ENCODE measurements around the gene SH3BP5. TPM values are rescaled to one million over a fixed set of nuclear protein-coding genes. Genes with fewer than 3 reads are reported as not detected.
"Not testable (repeated sequence)": the region's sequence is repeated elsewhere in the genome, so short reads cannot be mapped to it uniquely, and the experiment has no call there.

SH3BP5 gene
- polyA plus RNA-seq, 1 experiment = 30.9 TPM

DNA sequence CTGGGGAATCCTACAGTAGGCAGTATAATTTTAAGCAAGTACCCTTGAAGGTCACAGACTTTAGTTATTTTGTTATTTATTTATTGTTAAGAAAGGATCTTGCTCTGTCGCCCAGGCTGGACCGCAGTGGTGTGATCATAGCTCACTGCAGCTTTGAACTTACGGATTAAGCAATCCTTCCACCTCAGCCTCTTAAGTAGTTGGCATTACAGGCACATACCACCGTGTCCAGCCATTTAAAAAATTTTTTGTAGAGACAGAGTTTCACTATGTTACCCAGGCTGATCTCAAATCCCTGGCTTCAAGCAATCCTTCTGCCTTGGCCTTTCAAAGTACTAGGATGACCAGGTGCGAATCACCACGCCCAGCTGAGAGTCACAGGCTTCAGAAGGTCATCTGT is 22.1 kb upstream of the SH3BP5 start:
- CTCF ChIA-PET = interaction anchor here (1.2 to 1.7 kb wide), 4 partner anchors 22 to 87 kb away, joined by 3 to 8 read pairs (median 4); partner anchors contain the start of gene SH3BP5
- Histone ChIP-seq H3K4me3 (ENCODE audit: low read depth, low read length) (no peak overlapping the region), H3K27me3 (ENCODE audit: control insufficient read depth, insufficient read depth, low read length) (no peaks in the 10 kb centered on the region), H3K36me3 (ENCODE audit: control insufficient read depth, insufficient read depth, low read length) (no peaks in the 10 kb centered on the region)
- POLR2A ChIA-PET = no interaction called here
- DNase-seq (ENCODE audit: low read depth) = no peak
- TF ChIP-seq, protein P1, sequence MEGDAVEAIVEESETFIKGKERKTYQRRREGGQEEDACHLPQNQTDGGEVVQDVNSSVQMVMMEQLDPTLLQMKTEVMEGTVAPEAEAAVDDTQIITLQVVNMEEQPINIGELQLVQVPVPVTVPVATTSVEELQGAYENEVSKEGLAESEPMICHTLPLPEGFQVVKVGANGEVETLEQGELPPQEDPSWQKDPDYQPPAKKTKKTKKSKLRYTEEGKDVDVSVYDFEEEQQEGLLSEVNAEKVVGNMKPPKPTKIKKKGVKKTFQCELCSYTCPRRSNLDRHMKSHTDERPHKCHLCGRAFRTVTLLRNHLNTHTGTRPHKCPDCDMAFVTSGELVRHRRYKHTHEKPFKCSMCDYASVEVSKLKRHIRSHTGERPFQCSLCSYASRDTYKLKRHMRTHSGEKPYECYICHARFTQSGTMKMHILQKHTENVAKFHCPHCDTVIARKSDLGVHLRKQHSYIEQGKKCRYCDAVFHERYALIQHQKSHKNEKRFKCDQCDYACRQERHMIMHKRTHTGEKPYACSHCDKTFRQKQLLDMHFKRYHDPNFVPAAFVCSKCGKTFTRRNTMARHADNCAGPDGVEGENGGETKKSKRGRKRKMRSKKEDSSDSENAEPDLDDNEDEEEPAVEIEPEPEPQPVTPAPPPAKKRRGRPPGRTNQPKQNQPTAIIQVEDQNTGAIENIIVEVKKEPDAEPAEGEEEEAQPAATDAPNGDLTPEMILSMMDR (IDR thresholded peaks at IDR 0.05; ENCODE audit: insufficient read depth, low read depth, low read length) = no peak

DNA sequence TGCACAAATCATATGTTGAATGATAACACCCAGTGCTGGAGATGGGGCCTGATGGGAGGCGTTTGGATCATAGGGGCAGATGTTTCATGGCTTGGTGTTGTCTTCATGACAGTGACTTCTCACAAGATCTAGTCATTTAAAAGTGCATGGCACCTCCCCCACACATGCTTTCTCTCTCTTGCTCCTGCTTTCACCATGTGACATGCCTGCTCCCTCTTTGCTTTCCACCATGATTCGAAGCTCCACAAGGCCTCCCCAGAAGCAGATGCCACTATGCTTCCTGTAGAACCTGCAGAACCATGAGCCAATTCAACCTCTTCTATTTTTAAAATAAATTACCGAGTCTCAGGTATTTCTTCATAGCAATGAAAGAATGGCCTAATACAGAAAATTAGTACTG is 17.8 kb upstream of the SH3BP5 start:
- CTCF ChIA-PET = interaction anchor here (1.6 kb wide), 1 partner anchor 18 kb away, joined by 4 read pairs; the partner anchor contains the start of gene SH3BP5

DNA sequence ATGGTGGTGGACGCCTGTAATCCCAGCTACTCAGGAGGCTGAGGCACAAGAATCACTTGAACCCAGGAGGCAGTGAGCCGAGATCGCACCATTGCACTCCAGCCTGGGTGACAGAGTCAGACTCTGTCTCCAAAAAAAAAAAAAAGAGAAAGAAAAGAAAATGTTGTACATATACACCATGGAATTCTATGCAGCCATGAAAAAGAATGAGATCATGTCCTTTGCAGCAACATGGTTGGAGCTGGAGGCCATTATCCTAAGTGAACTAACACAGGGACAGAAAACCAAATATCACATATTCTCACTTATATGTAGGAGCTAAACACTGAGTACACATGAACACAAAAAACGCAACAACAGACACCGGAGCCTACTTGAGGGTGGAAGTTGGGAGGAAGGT is 17.1 kb upstream of the SH3BP5 start:
- H3K36me3 ChIP-seq (ENCODE audit: control insufficient read depth, insufficient read depth, low read length); POLR2A ChIA-PET; H3K27me3 ChIP-seq (ENCODE audit: control insufficient read depth, insufficient read depth, low read length); DNase-seq (ENCODE audit: low read depth); H3K4me3 ChIP-seq (ENCODE audit: low read depth, low read length): not testable (repeated sequence)
- CTCF ChIA-PET = interaction anchor here (1.6 kb wide), 1 partner anchor 17 kb away, joined by 4 read pairs; the partner anchor contains the start of gene SH3BP5

More for the DNA sequence above, 17.8 kb upstream of the SH3BP5 start:
- Histone ChIP-seq H3K4me3 (ENCODE audit: low read depth, low read length) (no peak overlapping the region), H3K27me3 (ENCODE audit: control insufficient read depth, insufficient read depth, low read length) (peaks cover 4% of the 10 kb centered on the region; the same call in 1 of the 2 replicates), H3K36me3 (ENCODE audit: control insufficient read depth, insufficient read depth, low read length) (no peaks in the 10 kb centered on the region)
- TF ChIP-seq, protein P1 (IDR thresholded peaks at IDR 0.05; ENCODE audit: insufficient read depth, low read depth, low read length) = no peak
- POLR2A ChIA-PET = no interaction called here
- no peak for DNase-seq (ENCODE audit: low read depth)

DNA sequence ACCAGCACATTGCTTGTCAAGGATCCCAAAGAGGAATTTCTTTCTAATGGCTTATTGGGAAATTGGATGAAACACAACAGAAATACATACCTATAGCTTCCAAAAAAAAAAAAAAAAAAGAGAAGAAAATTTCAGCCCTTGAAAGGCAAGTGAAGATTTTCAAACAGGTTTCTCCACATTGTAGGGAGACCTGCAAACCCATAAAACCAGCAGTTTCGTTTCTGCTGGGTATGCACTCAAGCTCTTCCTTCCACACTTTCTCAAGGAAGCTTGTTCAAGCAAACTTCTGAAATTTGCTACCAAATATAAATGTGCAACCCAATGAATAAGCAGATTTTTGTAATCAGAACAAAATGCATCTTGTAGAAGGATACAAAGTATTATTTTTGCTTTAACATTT is 15.9 kb upstream of the SH3BP5 start:
- no peak for DNase-seq (ENCODE audit: low read depth)
- H3K4me3 ChIP-seq (ENCODE audit: low read depth, low read length) = no peak overlapping the region
- ChIA-PET CTCF (no interaction called here), POLR2A (interaction anchor here (0.6 kb wide), 2 partner anchors 28 to 246 kb away, joined by 3 to 7 read pairs; no protein-coding TSS in a partner anchor)
- peaks cover 4% of the 10 kb centered on the region for H3K27me3 ChIP-seq (ENCODE audit: control insufficient read depth, insufficient read depth, low read length)
- no peaks in the 10 kb centered on the region for H3K36me3 ChIP-seq (ENCODE audit: control insufficient read depth, insufficient read depth, low read length)
- TF ChIP-seq, protein P1 (IDR thresholded peaks at IDR 0.05; ENCODE audit: insufficient read depth, low read depth, low read length) = no peak

DNA sequence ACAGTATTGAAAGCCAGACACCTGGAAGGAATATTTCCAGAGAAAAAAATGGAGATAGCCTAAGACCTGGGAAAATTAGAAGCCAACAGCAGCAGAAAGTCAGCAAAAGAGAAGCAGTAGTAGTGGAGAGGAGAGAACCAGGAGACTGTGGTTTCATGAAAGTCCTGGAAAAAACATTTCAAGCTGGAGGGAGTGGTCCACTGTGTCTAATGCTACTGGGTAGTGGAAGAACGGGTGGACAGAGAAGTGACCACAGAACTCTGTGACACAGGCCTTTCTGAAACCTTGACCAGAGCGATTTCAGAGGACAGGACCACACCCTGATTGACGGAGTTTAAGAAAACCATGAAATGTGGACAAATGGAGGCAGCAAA is 15.3 kb upstream of the SH3BP5 start:
- peaks cover 6% of the 10 kb centered on the region for H3K27me3 ChIP-seq (ENCODE audit: control insufficient read depth, insufficient read depth, low read length)
- ChIA-PET CTCF (no interaction called here), POLR2A (interaction anchor here (0.6 kb wide), 3 partner anchors 28 to 245 kb away, joined by 3 to 7 read pairs (median 3); no protein-coding TSS in a partner anchor)
- no peak overlapping the region for H3K4me3 ChIP-seq (ENCODE audit: low read depth, low read length)
- TF ChIP-seq, protein P1 (IDR thresholded peaks at IDR 0.05; ENCODE audit: insufficient read depth, low read depth, low read length) = no peak
- H3K36me3 ChIP-seq (ENCODE audit: control insufficient read depth, insufficient read depth, low read length) = no peaks in the 10 kb centered on the region
- no peak for DNase-seq (ENCODE audit: low read depth)
